SKM-1 (cell line): ENCODE data around the gene LCE1A.

Experiments
- DNase-seq: peaks from one replicate; lab custom pipeline; 2025; ENCODE audit not compliant: unreplicated experiment; lab: John Stamatoyannopoulos, UW

The LCE1A gene

DNA sequence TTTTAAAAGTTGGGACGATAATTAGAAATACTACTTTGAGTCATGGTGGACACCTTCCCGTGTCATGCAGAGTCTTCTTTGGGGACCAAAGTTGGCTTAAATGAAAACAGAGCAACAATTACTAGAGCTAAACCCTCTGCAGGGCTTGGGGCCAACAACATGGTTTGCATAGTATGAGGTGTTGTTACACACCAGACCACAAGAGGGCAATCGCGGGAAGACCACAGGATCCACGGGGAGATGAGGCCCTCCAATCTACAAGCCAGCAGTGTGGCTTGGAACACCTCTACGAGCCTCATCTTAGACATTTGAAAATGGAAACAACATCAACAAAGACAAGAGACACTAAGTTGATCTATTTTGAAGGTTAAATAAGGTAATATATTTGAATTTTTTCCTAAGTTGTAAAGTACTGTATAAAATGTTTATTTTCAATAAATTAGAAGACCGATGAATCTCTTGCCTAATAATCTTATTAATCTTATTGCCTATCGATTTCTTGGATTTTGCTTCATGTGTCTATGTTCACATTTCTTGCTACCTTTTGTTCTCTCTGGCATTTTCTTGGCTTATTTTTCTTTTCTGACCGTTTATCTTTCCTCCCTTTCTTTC is 42.6 kb downstream of the LCE1A start:
- peak; percentile 72 for DNase-seq

- peak; percentile 16 for DNase-seq
These were observed 43.8 kb downstream of the LCE1A start for GRCh38 chr1:152870831-152871730.

- DNase-seq = no peak
These were observed 44.5 kb downstream of the LCE1A start for GRCh38 chr1:152871731-152872126.

GRCh38 chr1:152873495-152873894 is 46.2 kb downstream of the LCE1A start:
- DNase-seq = no peak

DNA sequence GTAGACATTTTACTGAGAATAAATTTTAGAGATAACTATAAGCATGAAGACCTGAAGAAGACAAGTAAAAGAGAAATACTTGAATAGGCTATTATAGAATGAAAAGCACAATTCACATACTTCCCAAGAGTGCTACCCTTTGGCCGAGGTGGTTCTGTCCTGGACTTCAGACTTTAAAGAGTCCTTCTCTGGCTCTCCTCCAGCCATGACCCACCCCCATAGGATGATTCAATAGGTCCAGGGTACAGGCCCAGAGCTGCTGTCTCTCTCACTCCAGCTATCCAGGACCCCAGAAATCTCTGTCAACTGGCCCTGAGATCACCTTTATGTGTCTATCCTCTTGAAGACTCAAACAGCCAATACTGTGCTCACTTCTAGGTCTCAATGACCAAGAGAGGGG is 49.6 kb downstream of the LCE1A start:
- no peak for DNase-seq
